ENCODE measurements around the gene NPHS1. TPM values are rescaled to one million over a fixed set of nuclear protein-coding genes. Genes with fewer than 3 reads are reported as not detected.

Gene NPHS1
- total and polyA plus RNA-seq, 2 of the 8 experiments (the other 6 are each of a cell fraction or from before 2014, with no cell fraction given): 1.3 to 1.4 TPM

GRCh38 chr19:35830986-35831385 is 21.3 kb downstream of the NPHS1 start:
- Histone ChIP-seq H2AK5ac (ENCODE audit: low read depth, low read length) (no peak overlapping the region), H3K79me2 (ENCODE audit: control insufficient read depth in 1 of 2, insufficient read depth in 2 of 2, low read length in 2 of 2) (no peaks in the 10 kb centered on the region), H2BK12ac (ENCODE audit: low read depth, low read length) (no peak overlapping the region), H3K56ac (replicated peaks; ENCODE audit: insufficient read length, low read depth, low read length) (no peak overlapping the region), H2BK120ac (replicated peaks; ENCODE audit: low read depth, low read length) (no peak overlapping the region), H2BK15ac (ENCODE audit: low read length) (no peak overlapping the region), H3K4me1 (replicated peaks in 1 of 4; ENCODE audit: control insufficient read depth in 3 of 4, insufficient read depth in 4 of 4, low read length in 3 of 4) (no peaks in the 10 kb centered on the region; a peak in 2 of 7 replicates), H3K27me3 (replicated peaks in 1 of 4; ENCODE audit: control insufficient read depth in 3 of 4, extremely low read depth in 1 of 4, insufficient read depth in 3 of 4, low read length in 3 of 4) (no peaks in the 10 kb centered on the region; a peak in 2 of 7 replicates), H3K18ac (ENCODE audit: extremely low read depth, low read length) (no peak overlapping the region), H2BK5ac (ENCODE audit: low read depth, low read length) (no peak overlapping the region), H3K36me3 (ENCODE audit: control insufficient read depth in 2 of 4, insufficient read depth in 4 of 4, low read length in 3 of 4) (no peaks in the 10 kb centered on the region), H3K4me2 (ENCODE audit: insufficient read depth in 1 of 2, low read depth in 2 of 2, low read length in 2 of 2) (no peak overlapping the region), H3K4me3 (ENCODE audit: extremely low read depth in 1 of 4, insufficient read depth in 2 of 4, low read depth in 3 of 4, low read length in 4 of 4) (no peak overlapping the region), H3K4ac (replicated peaks; ENCODE audit: insufficient read length, low read depth, low read length) (no peak overlapping the region), H4K5ac (ENCODE audit: insufficient read length, low read depth, low read length) (no peak overlapping the region), H4K20me1 (replicated peaks in 1 of 2; ENCODE audit: control insufficient read depth in 1 of 2, insufficient read depth in 2 of 2, low read length in 2 of 2) (no peaks in the 10 kb centered on the region), H3K14ac (ENCODE audit: insufficient read length) (no peak overlapping the region), H2AFZ (ENCODE audit: low read length) (no peak overlapping the region), H3K9me3 (ENCODE audit: insufficient read depth in 2 of 2, low read depth in 1 of 2, low read length in 1 of 2) (no peaks in the 10 kb centered on the region), H4K8ac (ENCODE audit: extremely low read depth, insufficient read depth, low read length) (no peak overlapping the region), H3K79me1 (ENCODE audit: low read depth, low read length) (no peaks in the 10 kb centered on the region), H3K27ac (ENCODE audit: low read depth, low read length) (no peak overlapping the region), H3K23ac (ENCODE audit: insufficient read length) (no peak overlapping the region), H3K23me2 (ENCODE audit: low read depth, low read length) (no peaks in the 10 kb centered on the region), H2BK20ac (ENCODE audit: low read length) (no peak overlapping the region), H4K91ac (replicated peaks; ENCODE audit: insufficient read length, low read length) (no peak overlapping the region), H3K9ac (replicated peaks in 1 of 4; ENCODE audit: extremely low read depth in 1 of 4, low read depth in 3 of 4, low read length in 3 of 4) (no peak overlapping the region)
- ChIA-PET CTCF (ENCODE audit: partially characterized antibody) (interaction anchor here (3.1 kb wide), 1 partner anchor 11 kb away, joined by 10 read pairs; no protein-coding TSS in a partner anchor), POLR2A (ENCODE audit: partially characterized antibody) (no interaction called here)
- no peak for FAIRE-seq
- no peak for TF ChIP-seq USF2 (IDR thresholded peaks at IDR 0.05; ENCODE audit: low read length)
- TF ChIP-seq RFX5 (IDR thresholded peaks at IDR 0.05; ENCODE audit: borderline replicate concordance, low read depth, low read length): no peak
- TF ChIP-seq, protein P1, sequence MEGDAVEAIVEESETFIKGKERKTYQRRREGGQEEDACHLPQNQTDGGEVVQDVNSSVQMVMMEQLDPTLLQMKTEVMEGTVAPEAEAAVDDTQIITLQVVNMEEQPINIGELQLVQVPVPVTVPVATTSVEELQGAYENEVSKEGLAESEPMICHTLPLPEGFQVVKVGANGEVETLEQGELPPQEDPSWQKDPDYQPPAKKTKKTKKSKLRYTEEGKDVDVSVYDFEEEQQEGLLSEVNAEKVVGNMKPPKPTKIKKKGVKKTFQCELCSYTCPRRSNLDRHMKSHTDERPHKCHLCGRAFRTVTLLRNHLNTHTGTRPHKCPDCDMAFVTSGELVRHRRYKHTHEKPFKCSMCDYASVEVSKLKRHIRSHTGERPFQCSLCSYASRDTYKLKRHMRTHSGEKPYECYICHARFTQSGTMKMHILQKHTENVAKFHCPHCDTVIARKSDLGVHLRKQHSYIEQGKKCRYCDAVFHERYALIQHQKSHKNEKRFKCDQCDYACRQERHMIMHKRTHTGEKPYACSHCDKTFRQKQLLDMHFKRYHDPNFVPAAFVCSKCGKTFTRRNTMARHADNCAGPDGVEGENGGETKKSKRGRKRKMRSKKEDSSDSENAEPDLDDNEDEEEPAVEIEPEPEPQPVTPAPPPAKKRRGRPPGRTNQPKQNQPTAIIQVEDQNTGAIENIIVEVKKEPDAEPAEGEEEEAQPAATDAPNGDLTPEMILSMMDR (IDR thresholded peaks at IDR 0.05; ENCODE audit: control extremely low read depth in 1 of 3, insufficient read depth in 1 of 3, low read depth in 1 of 3, low read length in 3 of 3): no peak
- no peak for TF ChIP-seq SIX5 (IDR thresholded peaks at IDR 0.05; ENCODE audit: low read depth, low read length)
- no peak for TF ChIP-seq SP4 (IDR thresholded peaks at IDR 0.05; ENCODE audit: low read length)
- no peak for DNase-seq (ENCODE audit: low read depth in 1 of 2, low spot score in 2 of 2)
- WGBS, 2 experiments (ENCODE audit: extremely low coverage in 1 of 2, insufficient coverage in 1 of 2, insufficient read length in 1 of 2, insufficient replicate concordance in 2 of 2, low coverage in 1 of 2, low lambda C conversion rate in 2 of 2, missing lambda C conversion rate in 1 of 2): 75% methylated on average over 18 of the region's 18 CpGs; no CpG with 5 or more reads in 1 of the 2 experiments
